Epidermal melanocyte (primary cell): Measurements from ENCODE around the gene HPS4.
A peak's percentile ranks its signal among the peaks of the same experiment; 100 is the strongest.

Experiments
- DNase-seq: peaks from one replicate; pipeline ENCODE4 v3.0.0; 2011; ENCODE audit warnings: low spot score; ENCODE audit not compliant: insufficient read length

Gene HPS4

DNA sequence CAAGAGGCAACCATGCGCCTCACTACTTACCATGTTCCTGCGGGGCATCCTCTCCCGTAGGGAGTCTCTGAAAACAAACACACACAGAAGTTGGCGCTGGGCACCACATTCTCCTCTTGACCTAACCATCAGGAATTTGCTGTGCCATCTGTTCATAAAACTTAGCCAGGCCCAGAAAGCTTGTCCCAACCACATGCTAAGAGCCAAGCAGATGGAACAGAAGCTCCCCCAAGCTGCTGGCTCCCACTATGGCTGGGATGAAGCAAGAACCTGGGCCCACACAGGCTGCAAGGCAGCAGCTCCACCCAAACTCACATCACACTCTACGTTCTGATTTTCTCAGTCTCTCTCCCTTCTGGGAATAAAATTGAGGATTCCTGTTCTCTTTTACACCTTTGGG, 17.4 kb downstream of the HPS4 start:
- DNase-seq: peak; percentile 37

DNA sequence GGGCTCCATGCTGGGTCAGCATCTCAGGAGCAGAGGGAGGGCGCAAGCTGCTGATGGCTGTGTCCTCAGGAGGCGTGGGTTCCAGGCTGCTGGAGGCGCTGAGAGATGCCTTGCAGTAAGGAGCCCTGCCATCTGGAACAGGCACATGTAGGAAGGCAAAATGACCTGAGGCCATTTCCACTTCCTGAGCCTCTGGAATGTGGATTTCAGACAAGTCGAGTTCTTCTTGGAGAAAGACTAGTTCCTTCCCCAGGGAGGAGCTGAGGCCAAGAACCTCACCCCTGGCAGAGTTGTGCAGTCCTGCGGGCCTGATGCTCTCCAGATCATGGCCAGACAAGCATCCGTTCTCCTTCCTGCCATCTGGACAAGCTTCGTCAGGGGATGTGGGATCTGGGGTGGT, 19.3 kb downstream of the HPS4 start:
- DNase-seq: peak; percentile 75

DNA sequence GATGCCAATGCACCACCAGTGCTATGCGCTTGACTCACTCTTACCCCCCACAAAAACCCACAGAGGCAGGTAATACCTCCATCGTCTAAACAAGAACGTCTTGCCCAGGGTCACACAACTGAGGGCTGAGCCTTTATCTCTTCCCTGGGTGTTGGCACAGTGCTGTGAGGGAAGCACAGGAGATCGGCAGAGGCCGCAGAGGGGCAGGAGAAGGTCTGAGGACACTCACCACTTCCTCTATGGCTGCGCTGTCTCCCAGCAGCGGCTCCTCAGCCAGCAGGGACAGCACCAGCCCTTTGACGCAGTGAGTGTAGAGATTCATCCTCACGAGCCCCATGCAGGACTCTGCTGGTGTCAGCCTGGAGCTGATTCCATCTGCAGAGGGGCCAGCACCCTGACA, 19.9 kb downstream of the HPS4 start:
- no peak for DNase-seq

- no peak for DNase-seq
Measured at GRCh38 chr22:26463101-26463661, 20.4 kb downstream of the HPS4 start.

GRCh38 chr22:26462641-26463040, 20.9 kb downstream of the HPS4 start:
- no peak for DNase-seq

DNA sequence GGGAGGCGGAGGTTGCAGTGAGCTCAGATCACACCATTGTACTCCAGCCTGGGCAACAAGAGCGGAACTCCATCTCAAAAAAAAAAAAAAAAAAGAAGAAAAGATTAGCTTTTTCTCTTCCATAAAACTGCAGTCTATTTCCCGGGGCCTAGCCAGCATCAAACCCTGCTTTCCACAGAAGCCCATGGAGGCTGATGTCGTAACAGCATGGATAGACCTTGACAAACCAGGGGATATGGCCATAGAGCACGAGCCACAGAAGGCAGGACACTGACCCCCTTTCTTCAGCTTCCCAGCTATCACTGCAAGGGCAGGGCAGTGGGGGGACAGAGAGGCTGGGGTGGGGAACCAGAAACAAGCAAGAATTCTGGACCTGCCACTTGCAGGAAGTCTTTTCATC, 21.5 kb downstream of the HPS4 start:
- no peak for DNase-seq

- DNase-seq: no peak
Measured at GRCh38 chr22:26461188-26461810, 22.3 kb downstream of the HPS4 start.

DNA sequence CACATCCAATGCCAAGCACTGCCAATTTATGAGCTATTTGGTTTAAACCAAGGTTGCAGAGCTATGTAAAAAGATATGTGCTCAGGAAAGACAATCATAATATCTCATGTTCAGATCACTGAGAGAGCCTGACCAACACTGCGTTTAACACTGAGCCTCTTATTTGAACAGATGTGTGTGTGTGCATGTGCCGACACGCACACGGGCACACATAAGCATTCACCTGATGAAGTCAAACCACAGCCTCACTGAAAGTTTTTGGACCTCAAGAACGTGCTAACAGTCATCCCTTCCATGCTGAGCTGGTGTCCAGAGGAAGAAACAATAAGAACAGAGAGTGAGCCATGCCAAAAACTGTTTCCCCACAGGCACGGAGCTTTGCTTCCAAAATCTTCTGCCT, 23.4 kb downstream of the HPS4 start:
- DNase-seq: no peak

DNA sequence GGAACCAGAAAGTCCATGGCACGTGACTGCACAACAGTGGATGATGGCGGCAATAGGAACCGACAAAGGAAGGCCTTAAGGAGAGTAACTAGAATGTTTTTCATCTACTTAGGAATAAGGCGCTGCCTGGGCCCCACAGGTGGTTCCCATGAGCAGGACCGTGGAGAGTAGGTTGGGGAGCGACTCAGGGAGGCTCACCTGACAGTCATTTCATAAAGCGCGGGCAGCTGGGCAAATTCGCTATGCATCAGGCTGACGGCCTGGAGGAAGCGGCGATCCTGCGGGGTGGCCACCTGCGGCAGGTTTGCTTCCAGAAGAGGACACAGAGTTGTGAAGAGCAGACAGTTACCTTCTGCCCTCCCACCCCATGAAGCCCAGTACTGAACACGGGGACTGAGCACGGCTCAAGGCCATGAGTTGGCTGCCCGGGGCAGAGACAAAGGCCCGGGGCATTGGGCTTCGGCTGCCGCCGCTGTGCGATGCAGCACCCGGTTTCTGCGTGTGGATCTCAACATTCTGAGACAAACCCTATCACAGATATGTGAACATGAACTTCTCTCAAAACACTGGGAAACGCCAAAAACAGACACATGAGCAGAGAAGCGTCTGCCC, 25.8 kb downstream of the HPS4 start:
- DNase-seq: no peak

GRCh38 chr22:26453812-26454500, 29.6 kb downstream of the HPS4 start:
- DNase-seq: no peak

GRCh38 chr22:26453216-26453615, 30.4 kb downstream of the HPS4 start:
- no peak for DNase-seq

- no peak for DNase-seq
Measured at GRCh38 chr22:26452236-26453016, 31.2 kb downstream of the HPS4 start.

- no peak for DNase-seq
Measured at GRCh38 chr22:26450453-26451185, 33.0 kb downstream of the HPS4 start.

DNA sequence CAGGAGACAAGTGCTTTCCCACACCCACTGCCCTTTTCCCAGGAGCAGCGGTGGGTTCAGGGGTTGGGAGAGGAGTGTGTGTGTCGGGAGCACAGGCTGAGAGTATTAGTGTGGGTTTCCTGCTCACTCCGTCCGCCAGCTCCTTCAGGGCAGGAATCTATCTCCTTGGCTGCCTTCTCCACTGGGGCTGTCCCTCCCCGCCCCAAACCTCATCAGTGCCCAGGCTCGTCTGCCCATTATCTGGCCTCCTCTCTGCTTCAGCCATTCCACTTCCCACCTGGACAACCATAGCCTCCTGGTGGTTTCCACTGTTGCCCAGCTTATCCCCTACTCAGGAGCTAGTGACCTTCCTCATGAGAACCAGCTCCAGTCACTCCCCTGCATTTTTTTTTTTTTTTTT, 34.6 kb downstream of the HPS4 start:
- DNase-seq: no peak

DNA sequence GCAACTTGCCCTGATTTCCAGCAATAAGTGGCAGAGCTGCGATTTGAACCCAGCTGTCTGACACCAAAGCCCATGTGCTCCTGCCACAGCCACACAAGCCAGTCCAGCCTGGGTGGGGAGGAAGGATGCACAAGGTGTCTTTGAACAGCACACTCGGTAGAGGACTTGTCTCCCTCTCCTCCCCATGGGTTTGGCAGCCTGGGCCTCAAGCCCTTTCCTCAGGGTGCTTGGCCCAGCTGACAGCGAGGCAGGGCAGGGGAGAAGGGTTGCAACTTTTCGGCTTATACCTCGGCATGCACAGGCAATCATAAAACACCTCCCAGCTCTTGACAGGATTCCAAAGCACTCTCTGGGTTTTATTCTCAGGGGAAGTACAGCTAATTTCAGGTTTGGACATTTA, 35.2 kb downstream of the HPS4 start:
- no peak for DNase-seq

GRCh38 chr22:26447584-26448329, 35.8 kb downstream of the HPS4 start:
- no peak for DNase-seq

- no peak for DNase-seq
Measured at GRCh38 chr22:26446808-26447515, 36.6 kb downstream of the HPS4 start.

GRCh38 chr22:26445577-26446275, 37.9 kb downstream of the HPS4 start:
- DNase-seq: no peak

DNA sequence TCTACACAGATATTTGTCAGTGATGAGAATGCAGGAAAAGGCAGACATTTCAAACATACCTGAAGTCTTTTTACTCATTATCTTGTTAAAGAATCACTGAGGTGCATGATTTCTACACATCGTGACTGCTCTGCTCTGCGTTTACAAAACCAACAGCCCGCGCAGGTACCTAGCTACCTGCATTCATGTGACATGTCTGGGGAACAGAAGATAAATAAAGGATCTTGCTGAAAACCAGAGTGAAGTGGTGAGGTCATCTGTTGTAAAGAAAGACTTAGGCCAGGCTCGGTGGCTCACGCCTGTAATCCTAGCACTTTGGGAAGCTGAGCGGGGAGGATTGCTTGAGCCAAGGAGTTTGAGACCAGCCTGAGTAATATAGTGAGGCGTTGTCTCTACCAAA, 38.8 kb downstream of the HPS4 start:
- DNase-seq: no peak
